GM19193 (cell line): ENCODE measurements around the gene SHISA6.

ENCODE experiments used
- POLR2A ChIP-seq: IDR thresholded peaks from 4 replicates; pipeline ENCODE4 v1.6.1; 2011; ENCODE audit not compliant: insufficient read depth, insufficient read length; ENCODE audit errors: extremely low read depth

SHISA6 gene

DNA sequence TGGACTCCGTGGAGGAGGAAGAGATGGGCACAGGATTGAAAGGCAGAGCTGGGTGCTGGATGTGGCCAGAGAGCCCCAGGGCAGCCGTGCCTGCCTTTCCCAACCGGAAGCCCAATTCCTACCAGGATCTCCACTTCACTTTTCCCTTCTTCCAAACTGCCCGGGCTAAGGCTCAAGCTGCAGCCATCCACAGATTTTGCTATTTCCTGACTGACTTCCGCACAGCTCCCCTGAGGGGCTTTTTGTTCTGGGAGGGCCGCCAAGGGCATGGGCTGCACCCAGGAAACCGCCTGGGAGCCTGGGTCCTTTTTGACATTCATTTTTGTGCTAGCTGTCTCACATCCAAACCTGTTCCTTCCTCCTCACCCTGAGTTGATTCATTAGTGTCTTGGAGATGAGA, 4.2 kb downstream of the SHISA6 start:
- TF ChIP-seq POLR2A, result no peak

DNA sequence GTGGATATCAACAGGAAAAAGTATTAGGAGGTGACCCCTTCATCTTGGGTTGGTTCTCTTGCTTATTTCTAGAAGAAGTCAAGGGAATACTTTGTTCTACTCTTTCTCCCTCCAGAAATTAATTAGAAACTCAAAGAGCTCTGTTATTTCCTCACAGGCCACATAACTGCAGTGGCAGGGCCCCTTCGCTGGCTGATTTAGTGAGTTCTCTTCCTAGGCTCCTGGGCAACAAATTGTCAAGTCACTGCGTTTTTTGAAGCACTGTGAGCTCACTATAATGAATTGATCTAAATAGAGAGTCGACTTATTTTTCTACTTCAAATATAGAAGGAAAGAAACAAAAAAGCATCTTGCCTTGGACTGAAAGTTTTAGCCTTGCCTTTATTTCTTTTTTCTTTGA, 4.8 kb downstream of the SHISA6 start:
- no peak for TF ChIP-seq POLR2A

DNA sequence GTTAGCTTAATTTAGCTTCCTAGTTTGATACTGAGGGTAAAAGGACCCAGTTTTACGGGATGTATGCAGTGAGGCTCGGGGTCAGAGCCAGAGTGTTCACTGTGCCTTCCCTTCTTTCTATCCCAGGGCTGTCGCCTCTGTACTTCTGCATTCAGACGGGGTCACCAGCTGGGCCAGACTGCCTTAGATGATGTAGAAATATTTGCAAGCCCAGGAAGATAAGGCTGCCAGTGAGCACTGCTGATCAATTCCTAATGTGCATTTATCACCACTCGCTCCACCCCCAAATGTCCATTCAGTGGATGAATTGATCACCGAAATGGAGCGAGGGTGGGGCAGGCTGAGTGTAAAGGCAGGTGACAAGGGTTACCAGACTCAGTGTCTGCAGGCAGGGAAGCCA, 9.1 kb downstream of the SHISA6 start:
- no peak for TF ChIP-seq POLR2A

DNA sequence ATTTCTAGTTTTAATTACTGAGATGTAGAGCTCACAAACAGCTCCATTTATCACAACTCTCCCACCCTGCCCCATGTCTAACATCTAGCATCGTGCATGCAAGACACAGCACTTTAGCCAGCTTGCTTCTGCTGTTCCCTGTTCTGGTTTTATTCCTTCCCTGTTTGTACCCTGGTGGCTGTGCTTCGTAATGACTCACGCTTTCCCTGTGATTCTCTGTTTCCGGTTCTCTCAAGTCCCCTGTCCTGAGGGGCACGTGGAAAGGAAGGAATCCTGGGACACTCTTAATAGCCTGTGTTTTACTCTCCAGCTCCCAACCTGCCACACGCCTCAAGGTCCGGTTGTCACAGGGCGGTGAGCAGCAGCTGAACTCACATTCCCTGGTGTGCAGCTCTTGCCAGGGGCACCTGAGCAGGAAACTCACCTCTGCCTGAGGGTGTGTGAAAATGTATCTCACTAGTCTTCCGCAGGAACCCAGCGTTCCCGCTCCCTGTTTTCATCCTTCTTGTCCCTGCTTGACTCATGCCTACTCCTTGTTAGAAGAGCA, 10.6 kb downstream of the SHISA6 start:
- TF ChIP-seq POLR2A, result no peak

DNA sequence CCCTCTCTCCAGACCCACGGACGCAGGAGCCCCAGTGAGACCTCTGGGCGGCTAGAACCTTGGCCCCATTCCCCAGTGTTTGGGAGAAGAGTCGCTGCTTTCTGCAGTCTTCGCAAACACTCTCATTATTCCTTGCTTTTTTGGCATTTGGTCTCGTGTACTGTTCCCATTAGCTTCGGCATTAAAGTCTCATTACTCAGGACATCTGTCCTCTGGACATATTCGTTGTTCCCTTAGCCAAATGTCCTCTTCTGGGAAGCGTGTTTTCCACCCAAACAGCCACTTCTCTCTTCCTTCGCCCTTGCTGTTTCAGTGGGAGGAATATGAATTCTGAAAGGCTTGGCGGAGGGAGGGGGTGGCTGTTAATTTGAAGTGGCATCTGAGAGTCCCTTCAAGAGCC, 11.1 kb downstream of the SHISA6 start:
- no peak for TF ChIP-seq POLR2A

DNA sequence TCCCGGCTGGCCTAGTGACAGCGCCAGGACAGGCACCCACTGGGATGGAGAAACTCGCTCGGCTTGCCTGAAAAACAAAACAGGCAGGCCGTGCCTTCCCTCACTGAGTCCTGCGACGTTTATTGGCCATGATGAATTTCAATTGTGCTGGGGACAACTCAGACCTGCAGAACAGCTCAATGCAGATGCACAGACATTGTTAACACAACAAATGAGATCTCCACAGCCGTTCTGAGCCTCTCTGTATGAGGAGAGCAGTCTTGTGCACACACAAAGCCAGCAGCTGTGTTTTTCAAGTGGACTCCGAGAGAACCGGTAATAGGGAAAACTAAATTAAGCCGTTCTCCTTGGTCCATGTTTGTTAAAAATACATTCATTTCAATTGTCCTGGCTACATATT, 15.9 kb downstream of the SHISA6 start:
- no peak for TF ChIP-seq POLR2A

DNA sequence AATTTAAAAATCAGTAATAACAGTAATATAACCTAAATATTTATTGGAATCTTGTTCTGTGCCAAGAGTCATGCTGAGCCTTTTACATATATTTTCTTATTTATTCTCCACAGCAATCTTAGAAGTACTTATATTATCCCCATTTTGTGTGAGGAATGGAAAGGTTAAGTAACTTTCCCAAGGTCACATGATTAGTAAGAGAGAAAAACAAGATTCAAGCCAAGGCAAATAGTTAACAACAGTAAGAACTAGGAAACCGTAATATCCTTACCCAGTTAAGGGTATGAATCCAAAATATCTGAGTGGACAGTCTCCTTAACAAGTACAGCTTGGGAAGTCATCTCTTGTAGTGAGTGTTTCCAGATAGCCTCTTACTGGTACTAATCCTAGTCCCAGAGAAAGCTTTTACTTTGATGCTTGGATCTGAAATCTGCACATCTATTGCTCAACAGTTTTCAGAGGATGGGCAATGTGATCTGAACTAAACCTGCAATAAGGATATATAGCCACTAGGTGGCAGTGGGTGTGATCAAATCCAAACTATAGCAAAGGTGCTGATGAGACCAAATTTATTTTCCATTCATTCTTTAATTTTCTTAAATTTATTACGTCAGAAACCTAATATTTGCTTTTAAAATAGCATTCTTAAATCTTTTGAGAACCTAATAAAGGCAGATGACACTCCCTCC, 23.3 kb downstream of the SHISA6 start:
- no peak for TF ChIP-seq POLR2A

DNA sequence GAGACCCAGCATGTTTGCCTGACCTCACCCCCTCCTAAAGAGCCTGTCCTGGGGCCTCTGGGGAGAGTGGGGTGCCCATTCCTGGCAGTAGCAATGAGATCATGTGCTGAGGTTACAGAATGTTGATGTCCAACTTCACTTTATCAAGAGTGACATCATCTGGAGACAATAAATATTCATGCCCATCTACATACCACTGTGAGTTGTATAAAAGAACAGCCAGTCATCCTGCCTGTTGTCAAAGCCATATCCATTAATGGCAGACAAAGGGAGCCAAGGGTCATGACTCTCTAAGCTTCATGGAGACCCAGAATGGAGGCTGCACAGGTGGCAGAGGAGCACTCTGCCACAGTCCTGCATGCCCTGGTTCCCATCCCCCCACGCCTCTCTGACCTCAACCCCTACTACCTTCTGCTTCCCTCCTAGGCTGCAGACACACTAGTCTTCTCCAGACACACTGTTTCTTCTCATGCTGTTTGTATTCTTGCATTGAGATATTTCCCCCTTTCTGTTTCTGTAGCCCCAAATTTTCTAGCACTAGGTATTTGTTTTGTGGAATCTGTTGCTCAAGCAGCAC, 27.1 kb downstream of the SHISA6 start:
- no peak for TF ChIP-seq POLR2A

DNA sequence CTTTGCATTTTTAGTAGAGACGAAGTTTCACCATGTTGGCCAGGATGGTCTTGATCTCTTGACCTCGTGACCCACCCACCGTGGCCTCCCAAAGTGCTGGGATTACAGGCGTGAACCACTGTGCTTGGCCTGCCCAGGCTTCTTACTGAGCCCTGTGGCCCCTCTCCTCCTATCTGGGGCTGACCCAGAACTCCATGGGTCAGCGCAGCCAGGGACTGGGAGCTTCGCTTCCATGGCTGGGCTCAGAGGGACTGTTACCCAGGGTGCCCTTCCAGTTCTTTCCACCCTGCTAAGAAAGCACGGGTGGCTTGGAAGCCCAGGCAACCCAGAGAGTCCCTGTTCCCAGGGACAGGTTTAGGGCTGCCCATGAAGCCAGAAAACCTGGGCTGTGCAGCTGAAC, 28.2 kb downstream of the SHISA6 start:
- no peak for TF ChIP-seq POLR2A

DNA sequence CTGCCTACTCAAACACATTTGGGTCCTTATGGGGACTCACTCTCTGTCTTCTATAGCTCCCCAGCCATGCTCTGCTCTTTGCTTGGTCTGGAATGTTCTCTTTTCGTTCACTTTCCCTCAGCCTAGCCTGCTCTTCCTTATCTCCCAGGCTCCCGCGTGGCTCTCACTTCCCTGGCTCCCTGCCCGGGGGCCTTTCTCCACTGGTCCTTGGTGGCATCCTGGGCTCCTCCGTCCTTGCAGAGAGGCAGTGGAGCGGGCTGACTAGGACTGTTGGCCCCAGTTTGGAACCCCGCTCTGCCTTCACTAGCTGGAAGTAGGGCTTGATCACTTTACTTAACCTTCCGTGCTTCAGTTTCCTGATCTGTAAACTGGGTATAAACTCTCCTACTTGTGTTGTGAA, 31.2 kb downstream of the SHISA6 start:
- no peak for TF ChIP-seq POLR2A

DNA sequence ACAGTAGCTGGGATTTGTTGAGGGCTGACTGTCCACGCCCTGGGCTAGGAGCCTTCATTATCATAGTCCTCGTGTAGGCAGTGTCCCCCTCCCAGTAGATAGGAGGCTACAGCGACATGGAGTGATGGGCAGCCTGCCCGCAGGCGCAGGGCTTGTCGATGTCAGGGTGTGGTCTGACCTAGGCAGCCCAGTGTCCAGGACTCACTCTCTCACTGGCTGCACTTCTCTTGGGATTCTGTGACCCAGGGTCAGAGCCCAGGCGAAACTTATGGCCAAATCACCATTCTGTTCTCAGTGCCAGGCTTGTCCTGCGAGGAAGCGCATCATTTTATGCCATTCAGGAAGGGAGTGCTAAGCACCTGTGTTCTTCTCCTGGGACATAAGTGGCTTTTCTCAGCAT, 32.6 kb downstream of the SHISA6 start:
- no peak for TF ChIP-seq POLR2A

DNA sequence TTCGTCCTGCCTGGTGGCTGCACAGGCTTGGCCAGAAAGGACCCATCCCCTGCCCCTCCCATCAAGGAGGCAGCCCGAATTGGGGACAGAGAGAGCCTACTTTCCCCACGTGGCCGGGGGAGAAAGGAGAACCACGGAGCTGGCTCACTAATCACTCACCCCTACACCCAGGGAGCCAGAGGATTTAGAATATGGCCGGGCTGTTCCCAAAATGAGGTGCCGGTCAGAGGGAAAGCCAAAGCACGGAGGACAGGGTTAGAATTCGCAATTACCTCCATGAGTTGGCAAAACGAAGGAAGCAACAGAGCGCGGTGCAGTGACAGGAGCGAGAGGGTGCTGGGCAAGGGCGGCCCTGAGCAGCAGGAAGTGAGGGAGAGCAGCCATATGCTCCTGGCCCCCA, 33.1 kb downstream of the SHISA6 start:
- TF ChIP-seq POLR2A, result no peak

DNA sequence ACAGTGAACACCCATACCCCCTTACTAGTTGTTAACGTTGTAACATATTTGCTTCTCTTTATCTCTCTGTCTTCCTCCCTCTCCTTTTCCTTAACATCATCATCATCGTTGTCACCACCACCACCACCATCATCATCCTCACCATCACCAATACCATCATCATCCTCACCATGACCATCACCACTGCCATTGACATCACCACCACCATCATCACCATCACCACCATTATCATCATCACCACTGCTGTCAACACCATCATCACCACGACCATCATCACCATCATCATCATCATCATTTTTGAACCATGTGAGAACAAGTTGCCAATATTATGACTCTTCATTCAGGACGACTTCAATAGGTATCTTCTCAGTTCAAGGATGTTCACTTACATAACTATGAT, 35.5 kb downstream of the SHISA6 start:
- no peak for TF ChIP-seq POLR2A

DNA sequence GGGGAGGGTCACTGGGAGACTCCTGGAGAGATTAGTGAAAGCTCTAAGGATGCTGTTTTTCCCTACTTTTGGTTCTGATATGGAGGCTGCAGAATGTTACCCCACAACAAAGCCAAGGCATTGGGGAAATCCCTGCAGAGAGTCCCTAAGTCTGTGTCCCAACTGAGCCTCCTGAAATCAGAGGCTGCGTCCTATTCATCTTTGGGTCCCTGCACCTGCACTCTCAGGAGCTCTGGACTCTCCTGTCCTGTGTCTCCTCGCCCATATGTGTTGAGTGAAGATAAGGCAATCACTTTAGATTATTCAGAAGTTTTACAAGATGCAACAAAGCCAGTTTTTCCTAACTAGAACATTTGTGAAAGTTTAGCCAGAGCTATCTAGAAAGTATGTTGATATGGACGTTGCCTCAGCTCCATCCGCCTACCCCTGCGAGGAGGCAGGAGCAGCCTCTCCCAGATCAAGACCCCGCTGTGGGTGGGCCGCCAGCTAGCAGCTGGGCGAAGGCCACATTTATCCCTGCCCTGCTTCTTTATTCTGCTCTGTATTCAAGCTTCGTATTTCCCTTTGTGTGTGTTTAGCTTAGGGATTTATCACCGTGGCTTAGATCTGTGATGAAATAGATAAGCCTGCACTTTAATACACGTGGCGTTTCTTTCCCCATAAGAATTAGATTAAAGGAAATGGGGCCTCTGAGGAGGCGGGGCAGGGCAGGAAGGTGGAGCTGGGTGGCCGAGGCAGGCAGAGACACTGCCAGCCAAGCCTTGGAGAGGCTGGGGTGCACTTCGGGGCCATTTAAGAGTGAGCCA, 37.4 kb downstream of the SHISA6 start:
- TF ChIP-seq POLR2A, result no peak

DNA sequence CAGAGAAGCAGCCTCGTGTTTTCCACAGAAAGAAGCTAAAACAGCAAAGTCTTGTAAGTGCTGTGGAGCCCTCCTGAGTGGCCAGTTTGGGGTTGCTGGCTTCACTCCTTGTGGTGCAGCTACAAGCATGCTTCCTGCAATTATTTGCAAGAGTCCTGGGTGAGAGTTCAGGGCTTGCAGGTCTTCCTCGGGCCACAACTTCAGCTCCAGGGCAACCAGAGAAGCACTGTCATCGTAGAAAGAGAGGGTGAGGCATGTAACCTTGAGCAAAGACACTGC, 37.9 kb downstream of the SHISA6 start:
- no peak for TF ChIP-seq POLR2A

DNA sequence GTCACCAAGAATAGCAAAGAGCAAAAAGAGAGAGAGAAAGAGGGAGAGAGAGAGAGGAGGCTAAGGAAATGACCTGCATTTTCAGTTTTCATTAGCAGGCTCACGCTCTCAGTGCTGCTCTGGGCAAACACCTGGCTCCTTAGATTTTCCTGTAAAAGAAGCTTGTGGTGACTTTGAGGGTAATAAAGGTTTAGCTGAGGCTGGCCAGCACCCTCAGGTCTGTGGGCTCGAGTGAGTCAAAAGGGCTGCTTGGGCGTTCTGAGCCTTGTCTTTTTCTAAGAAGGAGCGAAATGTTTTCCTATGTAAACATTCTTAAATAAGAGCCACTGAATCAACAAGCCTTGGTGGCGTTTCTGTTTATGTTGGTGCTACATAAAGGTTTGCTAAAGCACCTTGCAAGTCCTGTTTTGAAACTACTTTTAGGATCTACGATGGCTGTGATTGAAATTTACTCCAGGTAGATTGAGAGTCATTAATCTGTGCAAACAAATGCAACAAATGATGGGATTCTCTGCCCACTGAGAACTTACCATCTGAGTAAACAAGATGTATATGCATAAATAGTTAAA, 38.8 kb downstream of the SHISA6 start:
- TF ChIP-seq POLR2A, result no peak
